Smooth muscle cell (in vitro differentiated cells): ENCODE data around the gene TMEM59. TPM values are rescaled to one million over a fixed set of nuclear protein-coding genes. Genes with fewer than 3 reads are reported as not detected.

Experiments used
- DNase-seq: peaks from one replicate; lab custom pipeline; 2025; ENCODE audit not compliant: unreplicated experiment; lab: John Stamatoyannopoulos, UW
- H2AFZ ChIP-seq: fragments of 200-600 bp; sonication (generic); 2 replicates; pipeline ENCODE4 v1.6.0; 2016; ENCODE audit warnings: antibody characterized with exemption, low read depth, mild to moderate bottlenecking
- H3F3A ChIP-seq: fragments of 200-600 bp; sonication (generic); 2 replicates; pipeline ENCODE4 v1.6.0; 2017; ENCODE audit warnings: antibody characterized with exemption, low read depth
- H3K27ac ChIP-seq: fragments of 200-600 bp; sonication (generic); 2 replicates; pipeline ENCODE4 v1.5.1; 2016; ENCODE audit warnings: low read depth, mild to moderate bottlenecking
- H3K27me3 ChIP-seq: fragments of 200-600 bp; sonication (generic); 2 replicates; pipeline ENCODE4 v1.6.1; 2016; ENCODE audit warnings: low read depth, mild to moderate bottlenecking
- H3K36me3 ChIP-seq: fragments of 200-600 bp; sonication (generic); 2 replicates; pipeline ENCODE4 v1.5.1; 2016; ENCODE audit warnings: low read depth
- H3K4me1 ChIP-seq: fragments of 200-600 bp; sonication (generic); 2 replicates; pipeline ENCODE4 v1.5.1; 2016; ENCODE audit warnings: low read depth
- H3K4me2 ChIP-seq: fragments of 200-600 bp; sonication (generic); 2 replicates; pipeline ENCODE4 v1.6.0; 2016; ENCODE audit warnings: mild to moderate bottlenecking
- H3K4me3 ChIP-seq: fragments of 200-600 bp; sonication (generic); 2 replicates; pipeline ENCODE4 v1.5.1; 2016; ENCODE audit warnings: mild to moderate bottlenecking
- H3K79me2 ChIP-seq: fragments of 200-600 bp; sonication (generic); 2 replicates; pipeline ENCODE4 v1.6.0; 2016; ENCODE audit warnings: low read depth, mild to moderate bottlenecking
- H3K9ac ChIP-seq: fragments of 200-600 bp; sonication (generic); 2 replicates; pipeline ENCODE4 v1.6.0; 2016; ENCODE audit warnings: low read depth
- H3K9me3 ChIP-seq: fragments of 200-600 bp; sonication (generic); replicated peaks from 2 replicates; pipeline ENCODE4 v1.5.1; 2016; ENCODE audit warnings: low read depth
- H4K20me1 ChIP-seq: fragments of 200-600 bp; sonication (generic); 2 replicates; pipeline ENCODE4 v1.6.0; 2016; ENCODE audit warnings: low read depth
- CTCF ChIP-seq: fragments of 200-600 bp; sonication (generic); IDR thresholded peaks from 2 replicates; pipeline ENCODE4 v1.5.1; 2017; ENCODE audit warnings: borderline replicate concordance, mild to moderate bottlenecking, antibody characterized with exemption; ENCODE audit not compliant: insufficient read depth, poor library complexity, severe bottlenecking
- WGBS: methylation state at CpG from one replicate; pipeline ENCODE4 v1.1.7; 2016; ENCODE audit warnings: low lambda C conversion rate; 5-methylcytosine and 5-hydroxymethylcytosine counted together
- polyA plus RNA-seq: library from polyadenylated mRNA; unstranded; fragments of >200 nt; fragmentation: Nextera tagmentation; extraction: Ambion mirVana; gene quantifications from 2 replicates; pipeline ENCODE4 v1.2.1, GENCODE V29; 2016
- total RNA-seq: library from RNA; depleted of rRNA; stranded (reverse); fragments of >200 nt; gene quantifications from 2 replicates; pipeline ENCODE4 v1.2.3, GENCODE V29; 2014

TMEM59 gene
- total and polyA plus RNA-seq, 2 experiments from 2014 or later = 402 to 444 TPM

DNA sequence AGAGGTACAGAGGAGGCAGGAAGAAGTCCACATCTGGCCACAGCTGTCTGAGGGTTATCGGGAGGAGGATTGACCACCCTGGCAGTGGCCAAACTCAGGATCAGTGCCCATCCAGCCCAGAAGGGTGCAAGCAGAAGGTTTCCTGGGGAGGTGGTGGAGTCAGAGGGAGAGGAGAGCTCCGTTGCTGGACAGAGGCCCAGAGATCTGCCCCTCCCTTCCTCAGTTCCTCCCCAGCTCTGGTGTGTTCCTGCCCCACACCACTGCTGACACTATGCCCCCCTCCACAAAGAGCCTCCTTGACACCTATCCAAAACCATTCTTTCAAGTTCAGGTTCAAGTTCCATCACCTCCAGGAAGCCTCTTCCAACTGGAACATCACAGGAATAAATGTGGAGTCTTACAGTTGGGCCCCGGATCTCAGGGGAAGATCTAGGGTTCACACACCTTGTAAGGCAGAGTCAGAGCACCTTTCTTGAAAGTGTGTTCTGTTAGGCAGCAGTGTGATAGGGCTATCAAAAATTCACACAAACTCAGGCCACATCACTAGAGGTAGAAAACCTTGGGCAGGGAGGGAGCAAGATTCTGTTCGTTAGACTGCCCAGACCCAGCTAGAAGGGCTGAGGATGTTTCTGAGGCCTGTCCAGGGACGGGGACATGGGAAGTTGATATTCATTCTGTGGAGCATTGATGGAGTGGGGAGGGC is 42.4 kb downstream of the TMEM59 start:
- Histone ChIP-seq H3K4me1 (no peaks in the 10 kb centered on the region), H2AFZ (no peak overlapping the region), H3K27ac (no peak overlapping the region), H3K4me2 (no peak overlapping the region), H3F3A (no peaks in the 10 kb centered on the region), H3K9me3 (no peaks in the 10 kb centered on the region), H4K20me1 (no peaks in the 10 kb centered on the region), H3K4me3 (no peak overlapping the region), H3K36me3 (no peaks in the 10 kb centered on the region), H3K27me3 (peaks cover 12% of the 10 kb centered on the region), H3K9ac (no peak overlapping the region), H3K79me2 (no peaks in the 10 kb centered on the region)
- TF ChIP-seq CTCF = no peak
- no peak for DNase-seq
- WGBS = 80% methylated on average over 5 of the region's 5 CpGs

GRCh38 chr1:54009406-54009805 is 43.6 kb downstream of the TMEM59 start:
- no peaks in the 10 kb centered on the region for H3K79me2 ChIP-seq
- H3K4me2 ChIP-seq = no peak overlapping the region
- H3F3A ChIP-seq = no peaks in the 10 kb centered on the region
- H3K9me3 ChIP-seq = no peaks in the 10 kb centered on the region
- no peak overlapping the region for H3K9ac ChIP-seq
- no peak overlapping the region for H3K27ac ChIP-seq
- no peaks in the 10 kb centered on the region for H4K20me1 ChIP-seq
- H2AFZ ChIP-seq = no peak overlapping the region
- no peak overlapping the region for H3K4me3 ChIP-seq
- DNase-seq = no peak
- H3K36me3 ChIP-seq = no peaks in the 10 kb centered on the region
- H3K4me1 ChIP-seq = no peaks in the 10 kb centered on the region
- H3K27me3 ChIP-seq = peaks cover 12% of the 10 kb centered on the region
- no peak for TF ChIP-seq CTCF
- WGBS = 92% methylated on average over 4 of the region's 4 CpGs

GRCh38 chr1:54008876-54009275 is 44.1 kb downstream of the TMEM59 start:
- WGBS = 89% methylated on average over 13 of the region's 13 CpGs
- DNase-seq = no peak
- H3K9ac ChIP-seq = no peak overlapping the region
- H2AFZ ChIP-seq = no peak overlapping the region
- no peak overlapping the region for H3K4me3 ChIP-seq
- H4K20me1 ChIP-seq = no peaks in the 10 kb centered on the region
- H3K27me3 ChIP-seq = peaks cover 12% of the 10 kb centered on the region
- no peak for TF ChIP-seq CTCF
- H3K79me2 ChIP-seq = no peaks in the 10 kb centered on the region
- no peaks in the 10 kb centered on the region for H3K9me3 ChIP-seq
- no peak overlapping the region for H3K27ac ChIP-seq
- no peaks in the 10 kb centered on the region for H3K4me1 ChIP-seq
- H3K4me2 ChIP-seq = no peak overlapping the region
- H3K36me3 ChIP-seq = no peaks in the 10 kb centered on the region
- no peaks in the 10 kb centered on the region for H3F3A ChIP-seq

DNA sequence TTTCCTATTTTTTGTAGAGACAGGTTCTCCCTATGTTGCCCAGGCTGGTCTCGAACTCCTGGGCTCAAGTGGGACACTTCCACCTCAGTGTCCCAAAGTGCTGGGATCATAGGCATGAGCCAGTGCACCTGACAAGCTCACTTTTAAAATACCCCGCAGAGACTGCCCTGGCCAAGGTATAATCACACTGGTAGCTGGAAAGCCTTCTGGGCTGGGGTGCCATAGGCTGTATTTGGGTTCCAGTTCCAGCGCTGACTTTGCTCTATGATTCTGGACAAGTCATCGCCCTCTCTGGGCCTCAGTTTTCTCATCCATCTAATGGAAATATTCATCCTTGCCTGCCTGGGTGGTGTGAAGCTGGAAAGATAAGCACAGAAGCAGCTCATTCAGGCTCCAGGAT is 45.4 kb downstream of the TMEM59 start:
- no peak for DNase-seq
- Histone ChIP-seq H3K4me2 (no peak overlapping the region), H3K9ac (no peak overlapping the region), H3K4me1 (no peaks in the 10 kb centered on the region), H3K4me3 (no peak overlapping the region), H3K36me3 (no peaks in the 10 kb centered on the region), H4K20me1 (no peaks in the 10 kb centered on the region), H3K27me3 (peaks cover 10% of the 10 kb centered on the region), H3K79me2 (no peaks in the 10 kb centered on the region), H3K27ac (no peak overlapping the region), H3K9me3 (no peaks in the 10 kb centered on the region), H2AFZ (no peak overlapping the region), H3F3A (no peaks in the 10 kb centered on the region)
- 93% methylated on average over 4 of the region's 4 CpGs for WGBS
- TF ChIP-seq CTCF = no peak
